HCT116 (cell line): ENCODE data around the gene CDH13. TPM values are rescaled to one million over a fixed set of nuclear protein-coding genes. Genes with fewer than 3 reads are reported as not detected.

Source experiments
- ATAC-seq: fragments of 200-7000 bp; cut with Tn5 transposase; 2 replicates; pipeline ENCODE4 v1.9.1; 2020; ENCODE audit warnings: mild to moderate bottlenecking, moderate library complexity
- BruUV-seq: library from RNA; stranded (reverse); fragments of 400-500 nt; replicated peaks from 2 replicates; lab custom pipeline; 2021; lab: Mats Ljungman, UMichigan
- CTCF ChIA-PET: fragments of 300-600 bp; sonication (Branson Sonifier 250); formaldehyde crosslinking; loops from one replicate; lab custom pipeline; 2021; ENCODE audit warnings: antibody characterized with exemption; lab: Charles Lee
- POLR2A ChIA-PET: fragments of 300-600, 350-600 bp; sonication (Branson Sonifier 250); formaldehyde crosslinking; loops from one replicate; lab custom pipeline; 2021; ENCODE audit warnings: antibody characterized with exemption; lab: Charles Lee
- RAD21 ChIA-PET, 2 experiments: fragments of 300-600 bp; sonication (Branson Sonifier 250); formaldehyde crosslinking; loops; one replicate each; lab custom pipeline; 2023; ENCODE audit warnings: low total read pairs in 2 of 2; ENCODE audit not compliant: uncharacterized antibody in 2 of 2, unreplicated experiment in 2 of 2, low non-redundant PET in 1 of 2; lab: Charles Lee
- DNase-seq: peaks from one replicate; pipeline ENCODE4 v3.0.0-alpha.2; 2010; ENCODE audit warnings: low read depth, low spot score
- H2AFZ ChIP-seq: fragments of 200-600 bp; shearing (Covaris generic), sonication (generic); 2 replicates; pipeline ENCODE4 v1.6.1; 2017; ENCODE audit warnings: low read depth, mixed run types, mixed read lengths, antibody characterized with exemption, low read length; ENCODE audit not compliant: poor library complexity, severe bottlenecking
- H3K27ac ChIP-seq: 2 replicates; pipeline ENCODE4 v1.5.1; 2012; ENCODE audit warnings: low read depth, low read length
- H3K27me3 ChIP-seq: fragments of 200-600 bp; sonication (generic); 2 replicates; pipeline ENCODE4 v1.6.1; 2016; ENCODE audit warnings: mixed run types, low read length, mixed read lengths; ENCODE audit not compliant: insufficient read depth
- H3K36me3 ChIP-seq, 2 experiments: fragments of 200-500 bp in 1 of 2; fragments of 200-600 bp in 1 of 2; sonication (Bioruptor generic) in 1 of 2; sonication (generic) in 1 of 2; 2 replicates each; pipeline versions ENCODE4 v1.5.1 to v1.6.1; 2014 to 2016; ENCODE audit warnings: low read length in 2 of 2, inconsistent platforms in 1 of 2, mixed read lengths in 1 of 2, mixed run types in 1 of 2; ENCODE audit not compliant: insufficient read depth in 2 of 2, control insufficient read depth in 1 of 2
- H3K4me1 ChIP-seq, 2 experiments: fragments of 200-600 bp in 1 of 2; sonication (generic) in 1 of 2; 2 replicates each; pipeline versions ENCODE4 v1.5.1 to v1.6.1; 2012 to 2017; ENCODE audit warnings: low read length in 2 of 2, inconsistent platforms in 1 of 2, mild to moderate bottlenecking in 1 of 2, mixed read lengths in 1 of 2, mixed run types in 1 of 2, moderate library complexity in 1 of 2; ENCODE audit not compliant: insufficient read depth in 2 of 2, control insufficient read depth in 1 of 2
- H3K4me2 ChIP-seq: fragments of 200-600 bp; sonication (generic); 2 replicates; pipeline ENCODE4 v1.6.1; 2017; ENCODE audit warnings: mixed run types, low read length, mixed read lengths
- H3K4me3 ChIP-seq, 2 experiments: fragments of 200-600 bp in 1 of 2; sonication (generic) in 1 of 2; replicated peaks in 1 of 2; 2 replicates each; pipeline ENCODE4 v1.5.1; 2011 to 2016; ENCODE audit warnings: low read length in 2 of 2, control low read depth in 1 of 2, low read depth in 1 of 2, mild to moderate bottlenecking in 1 of 2, mixed read lengths in 1 of 2, mixed run types in 1 of 2
- H3K79me2 ChIP-seq: fragments of 200-600 bp; sonication (generic); 2 replicates; pipeline ENCODE4 v1.6.1; 2017; ENCODE audit warnings: mild to moderate bottlenecking, mixed run types, low read length, moderate library complexity, mixed read lengths; ENCODE audit not compliant: insufficient read depth
- H3K9ac ChIP-seq: fragments of 200-600 bp; sonication (generic); 2 replicates; pipeline ENCODE4 v1.6.1; 2016; ENCODE audit warnings: low read length, mixed read lengths
- H3K9me2 ChIP-seq: fragments of 200-600 bp; sonication (generic), shearing (Covaris generic); 2 replicates; pipeline ENCODE4 v1.6.1; 2017; ENCODE audit warnings: mixed run types, mild to moderate bottlenecking, moderate library complexity; ENCODE audit not compliant: insufficient read depth
- H3K9me3 ChIP-seq, 2 experiments: fragments of 200-500 bp in 1 of 2; fragments of 200-600 bp in 1 of 2; sonication (Bioruptor generic) in 1 of 2; sonication (generic) in 1 of 2; 2 replicates each; pipeline ENCODE4 v1.6.1; 2014 to 2017; ENCODE audit warnings: low read length in 2 of 2, mixed read lengths in 2 of 2, inconsistent platforms in 1 of 2, low read depth in 1 of 2, mild to moderate bottlenecking in 1 of 2, mixed run types in 1 of 2, moderate library complexity in 1 of 2; ENCODE audit not compliant: control insufficient read depth in 1 of 2, insufficient read depth in 1 of 2
- H4K20me1 ChIP-seq: fragments of 200-600 bp; sonication (generic), shearing (Covaris generic); 2 replicates; pipeline ENCODE4 v1.6.1; 2017; ENCODE audit warnings: mixed run types, mild to moderate bottlenecking, moderate library complexity; ENCODE audit not compliant: insufficient read depth
- TCF7L2 ChIP-seq: IDR thresholded peaks from 2 replicates; pipeline ENCODE4 v1.7.0; 2011; ENCODE audit warnings: borderline replicate concordance, inconsistent platforms; ENCODE audit not compliant: insufficient read depth, insufficient read length; ENCODE audit errors: extremely low read depth
- YY1 ChIP-seq: IDR thresholded peaks from 2 replicates; pipeline ENCODE4 v1.6.1; 2011; ENCODE audit warnings: low read length, low read depth, moderate library complexity, mild to moderate bottlenecking; ENCODE audit not compliant: insufficient replicate concordance; ENCODE audit errors: extremely low read depth
- intact Hi-C: fragments of 100-400 bp; cut with micrococcal nuclease; formaldehyde crosslinking; loops from 2 replicates; pipeline ENCODE4 v1.10.0; 2022
- total RNA-seq: library from RNA; stranded (reverse); gene quantifications from one replicate; pipeline ENCODE4 v1.2.1, GENCODE V29; 2021; ENCODE audit not compliant: unreplicated experiment
- TF ChIP-seq, protein P1 (sequence below): IDR thresholded peaks from 2 replicates; pipeline ENCODE4 v1.6.1; 2012; ENCODE audit warnings: low read depth
- TF ChIP-seq, protein P2 (sequence below): IDR thresholded peaks from 2 replicates; pipeline ENCODE4 v1.6.1; 2011; ENCODE audit warnings: mild to moderate bottlenecking, low read length, moderate library complexity; ENCODE audit not compliant: insufficient replicate concordance; ENCODE audit errors: extremely low read depth

Gene CDH13
- total RNA-seq, 1 experiment from 2014 or later, result not detected

DNA sequence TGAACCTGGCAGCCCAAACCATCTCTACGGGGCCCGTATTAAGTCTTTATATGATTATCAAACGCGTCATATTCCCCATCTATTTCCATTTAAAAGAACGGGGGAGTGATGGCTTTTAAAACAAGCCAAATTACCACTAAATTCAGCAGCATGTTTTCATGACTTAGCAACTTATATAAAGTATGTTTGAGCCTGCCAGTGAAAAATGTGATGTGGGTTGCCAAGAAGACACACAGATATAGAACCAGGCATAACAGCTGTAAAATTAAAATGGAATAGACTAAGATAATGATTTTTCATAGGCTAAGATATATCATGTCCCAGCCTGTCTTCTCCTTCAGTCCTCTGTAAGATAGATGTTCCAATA is 1136.2 kb downstream of the CDH13 start:
- ChIA-PET POLR2A (no interaction called here), CTCF (no interaction called here), RAD21 (no interaction called here)
- Histone ChIP-seq H3K4me1 (no peaks in the 10 kb centered on the region), H3K4me3 (no peak overlapping the region), H3K9ac (no peak overlapping the region), H3K79me2 (no peaks in the 10 kb centered on the region), H4K20me1 (no peaks in the 10 kb centered on the region), H3K27ac (no peak overlapping the region), H3K4me2 (no peak overlapping the region), H2AFZ (no peak overlapping the region), H3K9me3 (no peaks in the 10 kb centered on the region), H3K27me3 (peaks cover 15% of the 10 kb centered on the region; the same call in 1 of the 2 replicates), H3K9me2 (no peaks in the 10 kb centered on the region), H3K36me3 (no peaks in the 10 kb centered on the region)
- BruUV-seq, result no TSS peak
- TF ChIP-seq TCF7L2 (no peak), YY1 (no peak)
- TF ChIP-seq, protein P1, sequence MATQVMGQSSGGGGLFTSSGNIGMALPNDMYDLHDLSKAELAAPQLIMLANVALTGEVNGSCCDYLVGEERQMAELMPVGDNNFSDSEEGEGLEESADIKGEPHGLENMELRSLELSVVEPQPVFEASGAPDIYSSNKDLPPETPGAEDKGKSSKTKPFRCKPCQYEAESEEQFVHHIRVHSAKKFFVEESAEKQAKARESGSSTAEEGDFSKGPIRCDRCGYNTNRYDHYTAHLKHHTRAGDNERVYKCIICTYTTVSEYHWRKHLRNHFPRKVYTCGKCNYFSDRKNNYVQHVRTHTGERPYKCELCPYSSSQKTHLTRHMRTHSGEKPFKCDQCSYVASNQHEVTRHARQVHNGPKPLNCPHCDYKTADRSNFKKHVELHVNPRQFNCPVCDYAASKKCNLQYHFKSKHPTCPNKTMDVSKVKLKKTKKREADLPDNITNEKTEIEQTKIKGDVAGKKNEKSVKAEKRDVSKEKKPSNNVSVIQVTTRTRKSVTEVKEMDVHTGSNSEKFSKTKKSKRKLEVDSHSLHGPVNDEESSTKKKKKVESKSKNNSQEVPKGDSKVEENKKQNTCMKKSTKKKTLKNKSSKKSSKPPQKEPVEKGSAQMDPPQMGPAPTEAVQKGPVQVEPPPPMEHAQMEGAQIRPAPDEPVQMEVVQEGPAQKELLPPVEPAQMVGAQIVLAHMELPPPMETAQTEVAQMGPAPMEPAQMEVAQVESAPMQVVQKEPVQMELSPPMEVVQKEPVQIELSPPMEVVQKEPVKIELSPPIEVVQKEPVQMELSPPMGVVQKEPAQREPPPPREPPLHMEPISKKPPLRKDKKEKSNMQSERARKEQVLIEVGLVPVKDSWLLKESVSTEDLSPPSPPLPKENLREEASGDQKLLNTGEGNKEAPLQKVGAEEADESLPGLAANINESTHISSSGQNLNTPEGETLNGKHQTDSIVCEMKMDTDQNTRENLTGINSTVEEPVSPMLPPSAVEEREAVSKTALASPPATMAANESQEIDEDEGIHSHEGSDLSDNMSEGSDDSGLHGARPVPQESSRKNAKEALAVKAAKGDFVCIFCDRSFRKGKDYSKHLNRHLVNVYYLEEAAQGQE, result no peak
- TF ChIP-seq, protein P2, sequence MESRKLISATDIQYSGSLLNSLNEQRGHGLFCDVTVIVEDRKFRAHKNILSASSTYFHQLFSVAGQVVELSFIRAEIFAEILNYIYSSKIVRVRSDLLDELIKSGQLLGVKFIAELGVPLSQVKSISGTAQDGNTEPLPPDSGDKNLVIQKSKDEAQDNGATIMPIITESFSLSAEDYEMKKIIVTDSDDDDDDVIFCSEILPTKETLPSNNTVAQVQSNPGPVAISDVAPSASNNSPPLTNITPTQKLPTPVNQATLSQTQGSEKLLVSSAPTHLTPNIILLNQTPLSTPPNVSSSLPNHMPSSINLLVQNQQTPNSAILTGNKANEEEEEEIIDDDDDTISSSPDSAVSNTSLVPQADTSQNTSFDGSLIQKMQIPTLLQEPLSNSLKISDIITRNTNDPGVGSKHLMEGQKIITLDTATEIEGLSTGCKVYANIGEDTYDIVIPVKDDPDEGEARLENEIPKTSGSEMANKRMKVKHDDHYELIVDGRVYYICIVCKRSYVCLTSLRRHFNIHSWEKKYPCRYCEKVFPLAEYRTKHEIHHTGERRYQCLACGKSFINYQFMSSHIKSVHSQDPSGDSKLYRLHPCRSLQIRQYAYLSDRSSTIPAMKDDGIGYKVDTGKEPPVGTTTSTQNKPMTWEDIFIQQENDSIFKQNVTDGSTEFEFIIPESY, result no peak
- intact Hi-C loops, result no loop called here
- no peak for ATAC-seq
- DNase-seq, result no peak
